GM13976 (cell line): ENCODE measurements around the gene BRF1.

Source experiments
- DNase-seq: peaks from one replicate; pipeline ENCODE4 v3.0.0; 2012; ENCODE audit warnings: low spot score
- in situ Hi-C: fragments of 300-500 bp; cut with MboI; formaldehyde crosslinking; loops from one replicate; pipeline ENCODE4 v1.12.0; 2022; ENCODE audit warnings: low sequenced_read_pairs, mixed read lengths, inconsistent platforms; ENCODE audit not compliant: unreplicated experiment
- TF ChIP-seq, protein P1 (sequence below): IDR thresholded peaks from 2 replicates; pipeline ENCODE4 v1.5.1; 2012; ENCODE audit warnings: borderline replicate concordance, mild to moderate bottlenecking; ENCODE audit not compliant: insufficient read depth; ENCODE audit errors: extremely low read depth, missing control alignments, control extremely low read depth

Gene BRF1

DNA sequence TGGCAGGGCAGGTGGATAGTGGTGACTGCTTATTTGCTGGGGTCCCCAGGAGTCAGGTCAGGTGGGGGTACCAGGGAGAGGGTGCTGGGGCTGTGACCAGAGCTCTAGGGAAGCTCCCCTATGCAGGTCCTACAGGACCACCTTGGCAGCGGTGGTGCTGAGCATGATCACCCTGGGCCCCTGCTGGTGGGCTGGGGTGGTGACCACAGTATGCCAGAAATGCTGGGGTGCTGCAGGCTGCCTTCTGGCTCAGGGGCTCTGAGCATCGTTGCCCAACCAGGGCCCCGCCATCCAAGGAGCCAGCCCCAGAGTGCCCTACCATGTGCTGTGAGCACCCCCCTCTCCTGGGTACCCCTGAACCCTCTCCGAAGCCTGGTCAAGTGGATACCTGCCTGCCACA is 102.2 kb downstream of the BRF1 start:
- no peak for DNase-seq
- TF ChIP-seq, protein P1, sequence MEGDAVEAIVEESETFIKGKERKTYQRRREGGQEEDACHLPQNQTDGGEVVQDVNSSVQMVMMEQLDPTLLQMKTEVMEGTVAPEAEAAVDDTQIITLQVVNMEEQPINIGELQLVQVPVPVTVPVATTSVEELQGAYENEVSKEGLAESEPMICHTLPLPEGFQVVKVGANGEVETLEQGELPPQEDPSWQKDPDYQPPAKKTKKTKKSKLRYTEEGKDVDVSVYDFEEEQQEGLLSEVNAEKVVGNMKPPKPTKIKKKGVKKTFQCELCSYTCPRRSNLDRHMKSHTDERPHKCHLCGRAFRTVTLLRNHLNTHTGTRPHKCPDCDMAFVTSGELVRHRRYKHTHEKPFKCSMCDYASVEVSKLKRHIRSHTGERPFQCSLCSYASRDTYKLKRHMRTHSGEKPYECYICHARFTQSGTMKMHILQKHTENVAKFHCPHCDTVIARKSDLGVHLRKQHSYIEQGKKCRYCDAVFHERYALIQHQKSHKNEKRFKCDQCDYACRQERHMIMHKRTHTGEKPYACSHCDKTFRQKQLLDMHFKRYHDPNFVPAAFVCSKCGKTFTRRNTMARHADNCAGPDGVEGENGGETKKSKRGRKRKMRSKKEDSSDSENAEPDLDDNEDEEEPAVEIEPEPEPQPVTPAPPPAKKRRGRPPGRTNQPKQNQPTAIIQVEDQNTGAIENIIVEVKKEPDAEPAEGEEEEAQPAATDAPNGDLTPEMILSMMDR, result no peak
- in situ Hi-C loops, result no loop called here

- in situ Hi-C loops, result no loop called here
- DNase-seq, result no peak
- TF ChIP-seq, protein P1, result no peak
Measured at GRCh38 chr14:105197211-105197641, 103.6 kb downstream of the BRF1 start.

DNA sequence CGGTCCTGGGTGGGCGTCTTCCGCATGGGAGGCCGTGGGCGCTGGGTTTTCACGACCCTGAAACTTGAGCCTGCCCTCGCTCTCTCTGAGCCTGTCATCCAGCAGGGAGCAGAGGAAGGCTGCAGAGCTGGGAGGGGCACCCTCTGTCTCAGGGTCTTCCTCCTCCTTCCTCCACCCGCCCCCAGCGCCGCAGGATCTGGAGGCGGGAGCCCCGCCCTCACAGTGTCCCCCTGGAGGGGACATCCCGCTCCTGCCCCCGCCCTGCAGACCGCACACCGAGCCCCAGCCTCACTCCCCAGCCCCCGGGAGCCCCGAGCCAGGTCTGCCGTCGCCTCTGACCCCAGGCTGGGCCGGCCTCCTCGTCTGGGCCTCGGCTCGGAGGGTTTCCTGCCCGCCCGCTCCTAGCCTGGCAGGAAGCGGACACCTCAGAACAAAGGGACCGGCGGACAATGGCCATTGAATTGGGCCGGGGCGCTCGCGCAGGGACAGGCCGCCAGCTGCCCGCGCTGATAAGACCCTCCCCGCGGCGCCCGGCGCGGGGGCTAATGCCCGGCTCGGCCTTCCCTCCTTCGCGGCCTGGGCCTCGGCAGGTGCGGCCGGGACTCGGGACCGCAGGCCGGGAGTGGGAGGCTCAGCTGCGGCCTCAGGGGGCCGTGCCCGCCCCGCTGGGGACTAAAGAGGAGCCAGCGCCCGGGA is 104.4 kb downstream of the BRF1 start:
- TF ChIP-seq, protein P1, result no peak
- in situ Hi-C loops, result no loop called here

GRCh38 chr14:105195522-105196264 is 105.1 kb downstream of the BRF1 start:
- in situ Hi-C loops, result no loop called here
- DNase-seq, result no peak
- TF ChIP-seq, protein P1, result no peak

More for the DNA sequence above, 104.4 kb downstream of the BRF1 start:
- DNase-seq, result no peak

DNA sequence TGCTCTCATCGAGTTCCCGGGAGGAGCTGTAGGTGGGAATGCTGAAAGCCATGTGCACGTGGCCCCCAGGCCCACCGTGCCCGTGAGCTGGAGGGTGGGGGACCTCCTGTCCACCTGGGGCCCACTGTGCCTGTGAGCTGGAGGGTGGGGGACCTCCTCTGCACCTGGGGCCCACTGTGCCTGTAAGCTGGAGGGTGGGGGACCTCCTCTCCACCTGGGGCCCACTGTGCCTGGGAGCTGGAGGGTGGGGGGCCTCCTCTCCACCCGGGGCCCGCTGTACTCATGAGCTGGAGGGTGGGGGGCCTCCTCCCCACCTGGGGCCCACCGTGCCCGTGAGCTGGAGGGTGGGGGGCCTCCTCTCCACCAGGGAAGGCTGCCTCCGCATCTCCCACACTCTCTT is 105.8 kb downstream of the BRF1 start:
- TF ChIP-seq, protein P1, result no peak
- no peak for DNase-seq
- in situ Hi-C loops, result no loop called here

GRCh38 chr14:105193916-105194782 is 106.7 kb downstream of the BRF1 start:
- in situ Hi-C loops, result no loop called here
- no peak for DNase-seq
- TF ChIP-seq, protein P1, result no peak
